HCT116 (cell line): ENCODE results near the gene CAP2. TPM values are rescaled to one million over a fixed set of nuclear protein-coding genes. Genes with fewer than 3 reads are reported as not detected.

ENCODE experiments used
- ATAC-seq: fragments of 200-7000 bp; cut with Tn5 transposase; 2 replicates; pipeline ENCODE4 v1.9.1; 2020; ENCODE audit warnings: mild to moderate bottlenecking, moderate library complexity
- BruUV-seq: library from RNA; stranded (reverse); fragments of 400-500 nt; replicated peaks from 2 replicates; lab custom pipeline; 2021; lab: Mats Ljungman, UMichigan
- CTCF ChIA-PET: fragments of 300-600 bp; sonication (Branson Sonifier 250); formaldehyde crosslinking; loops from one replicate; lab custom pipeline; 2021; ENCODE audit warnings: antibody characterized with exemption; lab: Charles Lee
- POLR2A ChIA-PET: fragments of 300-600, 350-600 bp; sonication (Branson Sonifier 250); formaldehyde crosslinking; loops from one replicate; lab custom pipeline; 2021; ENCODE audit warnings: antibody characterized with exemption; lab: Charles Lee
- RAD21 ChIA-PET, 2 experiments: fragments of 300-600 bp; sonication (Branson Sonifier 250); formaldehyde crosslinking; loops; one replicate each; lab custom pipeline; 2023; ENCODE audit warnings: low total read pairs in 2 of 2; ENCODE audit not compliant: uncharacterized antibody in 2 of 2, unreplicated experiment in 2 of 2, low non-redundant PET in 1 of 2; lab: Charles Lee
- DNase-seq: peaks from one replicate; pipeline ENCODE4 v3.0.0-alpha.2; 2010; ENCODE audit warnings: low read depth, low spot score
- H2AFZ ChIP-seq: fragments of 200-600 bp; shearing (Covaris generic), sonication (generic); 2 replicates; pipeline ENCODE4 v1.6.1; 2017; ENCODE audit warnings: low read depth, mixed run types, mixed read lengths, antibody characterized with exemption, low read length; ENCODE audit not compliant: poor library complexity, severe bottlenecking
- H3K27ac ChIP-seq: 2 replicates; pipeline ENCODE4 v1.5.1; 2012; ENCODE audit warnings: low read depth, low read length
- H3K27me3 ChIP-seq: fragments of 200-600 bp; sonication (generic); 2 replicates; pipeline ENCODE4 v1.6.1; 2016; ENCODE audit warnings: mixed run types, low read length, mixed read lengths; ENCODE audit not compliant: insufficient read depth
- H3K36me3 ChIP-seq, 2 experiments: fragments of 200-500 bp in 1 of 2; fragments of 200-600 bp in 1 of 2; sonication (Bioruptor generic) in 1 of 2; sonication (generic) in 1 of 2; 2 replicates each; pipeline versions ENCODE4 v1.5.1 to v1.6.1; 2014 to 2016; ENCODE audit warnings: low read length in 2 of 2, inconsistent platforms in 1 of 2, mixed read lengths in 1 of 2, mixed run types in 1 of 2; ENCODE audit not compliant: insufficient read depth in 2 of 2, control insufficient read depth in 1 of 2
- H3K4me1 ChIP-seq, 2 experiments: fragments of 200-600 bp in 1 of 2; sonication (generic) in 1 of 2; 2 replicates each; pipeline versions ENCODE4 v1.5.1 to v1.6.1; 2012 to 2017; ENCODE audit warnings: low read length in 2 of 2, inconsistent platforms in 1 of 2, mild to moderate bottlenecking in 1 of 2, mixed read lengths in 1 of 2, mixed run types in 1 of 2, moderate library complexity in 1 of 2; ENCODE audit not compliant: insufficient read depth in 2 of 2, control insufficient read depth in 1 of 2
- H3K4me2 ChIP-seq: fragments of 200-600 bp; sonication (generic); 2 replicates; pipeline ENCODE4 v1.6.1; 2017; ENCODE audit warnings: mixed run types, low read length, mixed read lengths
- H3K4me3 ChIP-seq, 2 experiments: fragments of 200-600 bp in 1 of 2; sonication (generic) in 1 of 2; replicated peaks in 1 of 2; 2 replicates each; pipeline ENCODE4 v1.5.1; 2011 to 2016; ENCODE audit warnings: low read length in 2 of 2, control low read depth in 1 of 2, low read depth in 1 of 2, mild to moderate bottlenecking in 1 of 2, mixed read lengths in 1 of 2, mixed run types in 1 of 2
- H3K79me2 ChIP-seq: fragments of 200-600 bp; sonication (generic); 2 replicates; pipeline ENCODE4 v1.6.1; 2017; ENCODE audit warnings: mild to moderate bottlenecking, mixed run types, low read length, moderate library complexity, mixed read lengths; ENCODE audit not compliant: insufficient read depth
- H3K9ac ChIP-seq: fragments of 200-600 bp; sonication (generic); 2 replicates; pipeline ENCODE4 v1.6.1; 2016; ENCODE audit warnings: low read length, mixed read lengths
- H3K9me2 ChIP-seq: fragments of 200-600 bp; sonication (generic), shearing (Covaris generic); 2 replicates; pipeline ENCODE4 v1.6.1; 2017; ENCODE audit warnings: mixed run types, mild to moderate bottlenecking, moderate library complexity; ENCODE audit not compliant: insufficient read depth
- H3K9me3 ChIP-seq, 2 experiments: fragments of 200-500 bp in 1 of 2; fragments of 200-600 bp in 1 of 2; sonication (Bioruptor generic) in 1 of 2; sonication (generic) in 1 of 2; 2 replicates each; pipeline ENCODE4 v1.6.1; 2014 to 2017; ENCODE audit warnings: low read length in 2 of 2, mixed read lengths in 2 of 2, inconsistent platforms in 1 of 2, low read depth in 1 of 2, mild to moderate bottlenecking in 1 of 2, mixed run types in 1 of 2, moderate library complexity in 1 of 2; ENCODE audit not compliant: control insufficient read depth in 1 of 2, insufficient read depth in 1 of 2
- H4K20me1 ChIP-seq: fragments of 200-600 bp; sonication (generic), shearing (Covaris generic); 2 replicates; pipeline ENCODE4 v1.6.1; 2017; ENCODE audit warnings: mixed run types, mild to moderate bottlenecking, moderate library complexity; ENCODE audit not compliant: insufficient read depth
- ELF1 ChIP-seq: IDR thresholded peaks from 2 replicates; pipeline ENCODE4 v1.6.1; 2012; ENCODE audit warnings: low read depth, borderline replicate concordance
- MAX ChIP-seq: IDR thresholded peaks from 2 replicates; pipeline ENCODE4 v1.6.1; 2012
- REST ChIP-seq: IDR thresholded peaks from 2 replicates; pipeline ENCODE4 v1.6.1; 2012; ENCODE audit warnings: low read depth
- intact Hi-C: fragments of 100-400 bp; cut with micrococcal nuclease; formaldehyde crosslinking; loops from 2 replicates; pipeline ENCODE4 v1.10.0; 2022
- total RNA-seq: library from RNA; stranded (reverse); gene quantifications from one replicate; pipeline ENCODE4 v1.2.1, GENCODE V29; 2021; ENCODE audit not compliant: unreplicated experiment

The CAP2 gene
- total RNA-seq, 1 experiment from 2014 or later: 3.8 TPM

- TF ChIP-seq REST: no peak
These were observed 58.7 kb downstream of the CAP2 start (continued) for GRCh38 chr6:17452096-17452495.

- Histone ChIP-seq H3K27me3 (no peaks in the 10 kb centered on the region), H3K9ac (no peak overlapping the region), H3K79me2 (no peaks in the 10 kb centered on the region), H2AFZ (no peak overlapping the region), H3K4me1 (no peaks in the 10 kb centered on the region), H3K9me2 (no peaks in the 10 kb centered on the region), H4K20me1 (no peaks in the 10 kb centered on the region), H3K4me2 (no peak overlapping the region)
- intact Hi-C loops: no loop called here
- DNase-seq (no peak), ATAC-seq (no peak)
- BruUV-seq: no TSS peak
- ChIA-PET POLR2A (interaction anchor here (0.5 kb wide), 1 partner anchor 61 kb away, joined by 3 read pairs; no protein-coding TSS in a partner anchor), CTCF (no interaction called here)
- TF ChIP-seq ELF1 (no peak), MAX (no peak)
- TF ChIP-seq, all 23 proteins: peak for 0
- no peaks in the 10 kb centered on the region for H3K9me3 ChIP-seq
- no peak overlapping the region for H3K4me3 ChIP-seq
- H3K27ac ChIP-seq: no peak overlapping the region
- H3K36me3 ChIP-seq: no peaks in the 10 kb centered on the region
- RAD21 ChIA-PET: no interaction called here
These were observed 61.1 kb downstream of the CAP2 start for GRCh38 chr6:17454316-17455005.
